HEK293 (cell line): Measurements from ENCODE around the gene CDH11.

Source experiments
- CTCF ChIA-PET: fragments of 350-600 bp; formaldehyde crosslinking; extraction: SDS; loops from one replicate; lab custom pipeline; 2021; ENCODE audit warnings: antibody characterized with exemption; lab: Yijun Ruan, JAX
- POLR2A ChIA-PET: fragments of 300-600 bp; formaldehyde crosslinking; extraction: SDS; loops from one replicate; lab custom pipeline; 2020; ENCODE audit warnings: antibody characterized with exemption, inconsistent platforms; lab: Yijun Ruan, JAX
- H3K27ac ChIP-seq: fragments of 200-500 bp; sonication (Bioruptor generic); 2 replicates; pipeline ENCODE4 v1.5.1; 2014; ENCODE audit warnings: low read depth, low read length, control low read depth, inconsistent platforms; ENCODE audit errors: extremely low read depth
- H3K36me3 ChIP-seq, 2 experiments: fragments of 200-500 bp in 1 of 2; sonication (Bioruptor generic) in 1 of 2; 1 replicate in 1 of 2; 2 replicates in 1 of 2; pipeline ENCODE4 v1.5.1; 2014 to 2017; ENCODE audit warnings: inconsistent platforms in 2 of 2, low read length in 2 of 2; ENCODE audit not compliant: control insufficient read depth in 2 of 2, insufficient read depth in 1 of 2
- H3K4me1 ChIP-seq: fragments of 200-500 bp; sonication (Bioruptor generic); 2 replicates; pipeline ENCODE4 v1.5.1; 2014; ENCODE audit warnings: mild to moderate bottlenecking, low read length, inconsistent platforms; ENCODE audit not compliant: control insufficient read depth, insufficient read depth
- H3K4me3 ChIP-seq: 2 replicates; pipeline ENCODE4 v1.5.1; 2011; ENCODE audit warnings: low read depth, mild to moderate bottlenecking, control low read depth, low read length, moderate library complexity
- H3K9me3 ChIP-seq: fragments of 200-500 bp; sonication (Bioruptor generic); 2 replicates; pipeline ENCODE4 v1.5.1; 2014; ENCODE audit warnings: low read depth, low read length, inconsistent platforms; ENCODE audit not compliant: control insufficient read depth, insufficient read depth
- GLIS2 ChIP-seq: fragments of 450-650 bp; formaldehyde crosslinking; IDR thresholded peaks from 2 replicates; pipeline ENCODE4 v1.5.1; 2016; ENCODE audit warnings: missing biosample characterization, missing genetic modification characterization
- KLF10 ChIP-seq: fragments of 450-650 bp; IDR thresholded peaks from 2 replicates; pipeline ENCODE4 v1.5.1; 2018; ENCODE audit warnings: missing biosample characterization, mild to moderate bottlenecking, missing genetic modification characterization
- WT1 ChIP-seq: fragments of 450-650 bp; formaldehyde crosslinking; IDR thresholded peaks from 2 replicates; pipeline ENCODE4 v1.5.1; 2016; ENCODE audit warnings: missing biosample characterization, missing genetic modification characterization
- ZBTB20 ChIP-seq: fragments of 450-650 bp; formaldehyde crosslinking; IDR thresholded peaks from 2 replicates; pipeline ENCODE4 v1.5.1; 2016; ENCODE audit warnings: missing biosample characterization, missing genetic modification characterization
- ZNF112 ChIP-seq: fragments of 450-650 bp; formaldehyde crosslinking; IDR thresholded peaks from 2 replicates; pipeline ENCODE4 v1.5.0; 2017; ENCODE audit warnings: missing biosample characterization, missing genetic modification characterization
- ZNF114 ChIP-seq: fragments of 450-650 bp; formaldehyde crosslinking; IDR thresholded peaks from 2 replicates; pipeline ENCODE4 v1.5.0; 2017; ENCODE audit warnings: missing biosample characterization, missing genetic modification characterization
- ZNF121 ChIP-seq: fragments of 450-650 bp; formaldehyde crosslinking; IDR thresholded peaks from 2 replicates; pipeline ENCODE4 v1.5.1; 2016; ENCODE audit warnings: missing biosample characterization, missing genetic modification characterization
- ZNF292 ChIP-seq: fragments of 450-650 bp; formaldehyde crosslinking; IDR thresholded peaks from 2 replicates; pipeline ENCODE4 v1.5.1; 2016; ENCODE audit warnings: low read depth, missing biosample characterization, missing genetic modification characterization, borderline replicate concordance
- ZNF302 ChIP-seq: fragments of 450-650 bp; formaldehyde crosslinking; IDR thresholded peaks from 2 replicates; pipeline ENCODE4 v1.5.1; 2016; ENCODE audit warnings: missing biosample characterization, missing genetic modification characterization, low read depth
- ZNF350 ChIP-seq: fragments of 450-650 bp; formaldehyde crosslinking; IDR thresholded peaks from 2 replicates; pipeline ENCODE4 v1.5.0; 2017; ENCODE audit warnings: missing biosample characterization, mild to moderate bottlenecking, missing genetic modification characterization
- ZNF391 ChIP-seq: fragments of 450-650 bp; formaldehyde crosslinking; IDR thresholded peaks from 2 replicates; pipeline ENCODE4 v1.5.1; 2016; ENCODE audit warnings: low read depth, missing biosample characterization, missing genetic modification characterization, borderline replicate concordance
- ZNF423 ChIP-seq: fragments of 450-650 bp; formaldehyde crosslinking; IDR thresholded peaks from 2 replicates; pipeline ENCODE4 v1.5.1; 2016; ENCODE audit warnings: missing biosample characterization, missing genetic modification characterization
- ZNF433 ChIP-seq: fragments of 450-650 bp; formaldehyde crosslinking; IDR thresholded peaks from 2 replicates; pipeline ENCODE4 v1.5.1; 2016; ENCODE audit warnings: missing biosample characterization, missing genetic modification characterization, low read depth
- ZNF501 ChIP-seq: fragments of 450-650 bp; formaldehyde crosslinking; IDR thresholded peaks from 2 replicates; pipeline ENCODE4 v1.5.1; 2016; ENCODE audit warnings: missing biosample characterization, missing genetic modification characterization
- TF ChIP-seq, protein P1 (sequence below): fragments of 450-650 bp; formaldehyde crosslinking; IDR thresholded peaks from 2 replicates; pipeline ENCODE4 v1.5.1; 2016; ENCODE audit warnings: missing biosample characterization, missing genetic modification characterization
- TF ChIP-seq, protein P2 (sequence below): fragments of 450-650 bp; formaldehyde crosslinking; IDR thresholded peaks from 2 replicates; pipeline ENCODE4 v1.5.1; 2016; ENCODE audit warnings: missing biosample characterization, missing genetic modification characterization
- TF ChIP-seq, protein P3 (sequence below): fragments of 450-650 bp; formaldehyde crosslinking; IDR thresholded peaks from 2 replicates; pipeline ENCODE4 v1.5.1; 2016; ENCODE audit warnings: missing biosample characterization, missing genetic modification characterization
- TF ChIP-seq, protein P4 (sequence below): fragments of 450-650 bp; formaldehyde crosslinking; IDR thresholded peaks from 2 replicates; pipeline ENCODE4 v1.5.1; 2017; ENCODE audit warnings: missing biosample characterization, missing genetic modification characterization
- TF ChIP-seq, protein P5 (sequence below): fragments of 450-650 bp; formaldehyde crosslinking; IDR thresholded peaks from 2 replicates; pipeline ENCODE4 v1.5.1; 2016; ENCODE audit warnings: missing biosample characterization, missing genetic modification characterization, low read depth
- TF ChIP-seq, protein P6 (sequence below): fragments of 450-650 bp; formaldehyde crosslinking; IDR thresholded peaks from 2 replicates; pipeline ENCODE4 v1.5.1; 2016; ENCODE audit warnings: missing biosample characterization, missing genetic modification characterization

Gene CDH11

DNA sequence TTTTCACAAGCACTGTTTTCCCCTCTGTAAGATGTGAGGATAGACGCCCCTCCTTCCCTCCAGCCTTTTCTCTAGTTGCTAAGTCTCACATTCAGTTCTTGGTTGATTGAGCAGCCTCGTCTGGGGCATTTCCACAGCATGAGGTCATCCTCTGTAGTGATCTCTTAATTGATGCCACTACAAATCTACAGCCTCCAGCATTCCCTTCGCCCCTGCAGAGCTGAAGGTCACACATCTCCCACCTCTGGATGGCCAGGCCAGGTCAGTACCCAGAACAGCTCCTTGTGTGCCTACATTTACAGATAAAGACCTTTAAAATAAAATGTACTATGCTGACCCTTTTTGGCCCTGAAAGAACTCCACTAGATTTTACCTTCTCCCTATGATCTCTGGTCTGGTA, 32.5 kb upstream of the CDH11 start:
- no peak overlapping the region for H3K27ac ChIP-seq
- no peaks in the 10 kb centered on the region for H3K4me1 ChIP-seq
- ChIA-PET POLR2A (no interaction called here), CTCF (interaction anchor here (0.7 kb wide), 1 partner anchor 464 kb away, joined by 3 read pairs; no protein-coding TSS in a partner anchor)
- H3K4me3 ChIP-seq, result no peak overlapping the region
- H3K9me3 ChIP-seq, result no peaks in the 10 kb centered on the region
- TF ChIP-seq ZNF121 (no peak), ZNF114 (tag by site-specific recombination) (no peak), ZNF112 (tag by site-specific recombination) (no peak), ZNF501 (tag by site-specific recombination) (no peak), KLF10 (no peak), ZNF350 (tag by site-specific recombination) (no peak), ZNF423 (tag by site-specific recombination) (no peak), ZNF433 (tag by site-specific recombination) (no peak), ZNF391 (tag by site-specific recombination) (no peak), ZNF292 (tag by site-specific recombination) (no peak), ZNF302 (no peak), ZBTB20 (no peak), GLIS2 (tag by site-specific recombination) (no peak), WT1 (no peak)
- TF ChIP-seq, protein P1, sequence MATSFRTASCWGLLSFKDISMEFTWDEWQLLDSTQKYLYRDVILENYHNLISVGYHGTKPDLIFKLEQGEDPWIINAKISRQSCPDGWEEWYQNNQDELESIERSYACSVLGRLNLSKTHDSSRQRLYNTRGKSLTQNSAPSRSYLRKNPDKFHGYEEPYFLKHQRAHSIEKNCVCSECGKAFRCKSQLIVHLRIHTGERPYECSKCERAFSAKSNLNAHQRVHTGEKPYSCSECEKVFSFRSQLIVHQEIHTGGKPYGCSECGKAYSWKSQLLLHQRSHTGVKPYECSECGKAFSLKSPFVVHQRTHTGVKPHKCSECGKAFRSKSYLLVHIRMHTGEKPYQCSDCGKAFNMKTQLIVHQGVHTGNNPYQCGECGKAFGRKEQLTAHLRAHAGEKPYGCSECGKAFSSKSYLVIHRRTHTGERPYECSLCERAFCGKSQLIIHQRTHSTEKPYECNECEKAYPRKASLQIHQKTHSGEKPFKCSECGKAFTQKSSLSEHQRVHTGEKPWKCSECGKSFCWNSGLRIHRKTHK (tag by site-specific recombination), result no peak
- TF ChIP-seq, protein P2, sequence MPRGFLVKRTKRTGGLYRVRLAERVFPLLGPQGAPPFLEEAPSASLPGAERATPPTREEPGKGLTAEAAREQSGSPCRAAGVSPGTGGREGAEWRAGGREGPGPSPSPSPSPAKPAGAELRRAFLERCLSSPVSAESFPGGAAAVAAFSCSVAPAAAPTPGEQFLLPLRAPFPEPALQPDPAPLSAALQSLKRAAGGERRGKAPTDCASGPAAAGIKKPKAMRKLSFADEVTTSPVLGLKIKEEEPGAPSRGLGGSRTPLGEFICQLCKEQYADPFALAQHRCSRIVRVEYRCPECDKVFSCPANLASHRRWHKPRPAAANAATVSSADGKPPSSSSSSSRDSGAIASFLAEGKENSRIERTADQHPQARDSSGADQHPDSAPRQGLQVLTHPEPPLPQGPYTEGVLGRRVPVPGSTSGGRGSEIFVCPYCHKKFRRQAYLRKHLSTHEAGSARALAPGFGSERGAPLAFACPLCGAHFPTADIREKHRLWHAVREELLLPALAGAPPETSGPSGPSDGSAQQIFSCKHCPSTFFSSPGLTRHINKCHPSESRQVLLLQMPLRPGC (tag by site-specific recombination), result no peak
- TF ChIP-seq, protein P3, sequence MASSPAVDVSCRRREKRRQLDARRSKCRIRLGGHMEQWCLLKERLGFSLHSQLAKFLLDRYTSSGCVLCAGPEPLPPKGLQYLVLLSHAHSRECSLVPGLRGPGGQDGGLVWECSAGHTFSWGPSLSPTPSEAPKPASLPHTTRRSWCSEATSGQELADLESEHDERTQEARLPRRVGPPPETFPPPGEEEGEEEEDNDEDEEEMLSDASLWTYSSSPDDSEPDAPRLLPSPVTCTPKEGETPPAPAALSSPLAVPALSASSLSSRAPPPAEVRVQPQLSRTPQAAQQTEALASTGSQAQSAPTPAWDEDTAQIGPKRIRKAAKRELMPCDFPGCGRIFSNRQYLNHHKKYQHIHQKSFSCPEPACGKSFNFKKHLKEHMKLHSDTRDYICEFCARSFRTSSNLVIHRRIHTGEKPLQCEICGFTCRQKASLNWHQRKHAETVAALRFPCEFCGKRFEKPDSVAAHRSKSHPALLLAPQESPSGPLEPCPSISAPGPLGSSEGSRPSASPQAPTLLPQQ (tag by site-specific recombination), result no peak
- TF ChIP-seq, protein P4, sequence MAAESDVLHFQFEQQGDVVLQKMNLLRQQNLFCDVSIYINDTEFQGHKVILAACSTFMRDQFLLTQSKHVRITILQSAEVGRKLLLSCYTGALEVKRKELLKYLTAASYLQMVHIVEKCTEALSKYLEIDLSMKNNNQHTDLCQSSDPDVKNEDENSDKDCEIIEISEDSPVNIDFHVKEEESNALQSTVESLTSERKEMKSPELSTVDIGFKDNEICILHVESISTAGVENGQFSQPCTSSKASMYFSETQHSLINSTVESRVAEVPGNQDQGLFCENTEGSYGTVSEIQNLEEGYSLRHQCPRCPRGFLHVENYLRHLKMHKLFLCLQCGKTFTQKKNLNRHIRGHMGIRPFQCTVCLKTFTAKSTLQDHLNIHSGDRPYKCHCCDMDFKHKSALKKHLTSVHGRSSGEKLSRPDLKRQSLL (tag by site-specific recombination), result no peak
- TF ChIP-seq, protein P5, sequence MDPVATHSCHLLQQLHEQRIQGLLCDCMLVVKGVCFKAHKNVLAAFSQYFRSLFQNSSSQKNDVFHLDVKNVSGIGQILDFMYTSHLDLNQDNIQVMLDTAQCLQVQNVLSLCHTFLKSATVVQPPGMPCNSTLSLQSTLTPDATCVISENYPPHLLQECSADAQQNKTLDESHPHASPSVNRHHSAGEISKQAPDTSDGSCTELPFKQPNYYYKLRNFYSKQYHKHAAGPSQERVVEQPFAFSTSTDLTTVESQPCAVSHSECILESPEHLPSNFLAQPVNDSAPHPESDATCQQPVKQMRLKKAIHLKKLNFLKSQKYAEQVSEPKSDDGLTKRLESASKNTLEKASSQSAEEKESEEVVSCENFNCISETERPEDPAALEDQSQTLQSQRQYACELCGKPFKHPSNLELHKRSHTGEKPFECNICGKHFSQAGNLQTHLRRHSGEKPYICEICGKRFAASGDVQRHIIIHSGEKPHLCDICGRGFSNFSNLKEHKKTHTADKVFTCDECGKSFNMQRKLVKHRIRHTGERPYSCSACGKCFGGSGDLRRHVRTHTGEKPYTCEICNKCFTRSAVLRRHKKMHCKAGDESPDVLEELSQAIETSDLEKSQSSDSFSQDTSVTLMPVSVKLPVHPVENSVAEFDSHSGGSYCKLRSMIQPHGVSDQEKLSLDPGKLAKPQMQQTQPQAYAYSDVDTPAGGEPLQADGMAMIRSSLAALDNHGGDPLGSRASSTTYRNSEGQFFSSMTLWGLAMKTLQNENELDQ (tag by site-specific recombination), result no peak
- TF ChIP-seq, protein P6, sequence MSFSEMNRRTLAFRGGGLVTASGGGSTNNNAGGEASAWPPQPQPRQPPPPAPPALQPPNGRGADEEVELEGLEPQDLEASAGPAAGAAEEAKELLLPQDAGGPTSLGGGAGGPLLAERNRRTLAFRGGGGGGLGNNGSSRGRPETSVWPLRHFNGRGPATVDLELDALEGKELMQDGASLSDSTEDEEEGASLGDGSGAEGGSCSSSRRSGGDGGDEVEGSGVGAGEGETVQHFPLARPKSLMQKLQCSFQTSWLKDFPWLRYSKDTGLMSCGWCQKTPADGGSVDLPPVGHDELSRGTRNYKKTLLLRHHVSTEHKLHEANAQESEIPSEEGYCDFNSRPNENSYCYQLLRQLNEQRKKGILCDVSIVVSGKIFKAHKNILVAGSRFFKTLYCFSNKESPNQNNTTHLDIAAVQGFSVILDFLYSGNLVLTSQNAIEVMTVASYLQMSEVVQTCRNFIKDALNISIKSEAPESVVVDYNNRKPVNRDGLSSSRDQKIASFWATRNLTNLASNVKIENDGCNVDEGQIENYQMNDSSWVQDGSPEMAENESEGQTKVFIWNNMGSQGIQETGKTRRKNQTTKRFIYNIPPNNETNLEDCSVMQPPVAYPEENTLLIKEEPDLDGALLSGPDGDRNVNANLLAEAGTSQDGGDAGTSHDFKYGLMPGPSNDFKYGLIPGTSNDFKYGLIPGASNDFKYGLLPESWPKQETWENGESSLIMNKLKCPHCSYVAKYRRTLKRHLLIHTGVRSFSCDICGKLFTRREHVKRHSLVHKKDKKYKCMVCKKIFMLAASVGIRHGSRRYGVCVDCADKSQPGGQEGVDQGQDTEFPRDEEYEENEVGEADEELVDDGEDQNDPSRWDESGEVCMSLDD (tag by site-specific recombination), result no peak
- H3K36me3 ChIP-seq, result no peaks in the 10 kb centered on the region
